ENCODE measurements around the gene NTRK2.

GRCh38 chr9:85067792-85068191, 398.3 kb downstream of the NTRK2 start:
- no peak for TF ChIP-seq CTCF (IDR thresholded peaks at IDR 0.05 in 2 of 3, conservative IDR thresholded peaks at IDR 0.05 in 1 of 3; ENCODE audit: borderline replicate concordance in 1 of 3, insufficient read depth in 1 of 3, low read depth in 2 of 3, low read length in 2 of 3)
- TF ChIP-seq POLR2AphosphoS5 (IDR thresholded peaks at IDR 0.05; ENCODE audit: low read depth, low read length), result no peak
- TF ChIP-seq ZNF274 (IDR thresholded peaks at IDR 0.05; ENCODE audit: low read depth, low read length), result no peak
- no peak for TF ChIP-seq MAX (IDR thresholded peaks at IDR 0.05)
- no peak for TF ChIP-seq TCF7L2 (IDR thresholded peaks at IDR 0.05; ENCODE audit: borderline replicate concordance, extremely low read depth, insufficient read depth, insufficient read length)
- no peak for TF ChIP-seq YY1 (IDR thresholded peaks at IDR 0.05; ENCODE audit: extremely low read depth, insufficient replicate concordance, low read depth, low read length)
- TF ChIP-seq ZBTB33 (IDR thresholded peaks at IDR 0.05; ENCODE audit: extremely low read depth, insufficient replicate concordance, low read length), result no peak
- no peak for TF ChIP-seq POLR2A (IDR thresholded peaks at IDR 0.05; ENCODE audit: borderline replicate concordance, extremely low read depth, insufficient read depth, insufficient read length)
- TF ChIP-seq EGR1 (IDR thresholded peaks at IDR 0.05; ENCODE audit: low read depth), result no peak
- TF ChIP-seq RAD21 (IDR thresholded peaks at IDR 0.05; ENCODE audit: low read depth), result no peak
- no peak for TF ChIP-seq SIN3A (IDR thresholded peaks at IDR 0.05; ENCODE audit: low read depth)
- TF ChIP-seq JUND (IDR thresholded peaks at IDR 0.05), result no peak
- TF ChIP-seq CEBPB (IDR thresholded peaks at IDR 0.05; ENCODE audit: low read depth), result no peak

All from HCT116 (cell line).